Cardiac septum (tissue), 1 donor: ENCODE results near the gene SLC25A5. TPM values are rescaled to one million over a fixed set of nuclear protein-coding genes. Genes with fewer than 3 reads are reported as not detected.
A peak's percentile ranks its signal among the peaks of the same experiment; 100 is the strongest.
"Not testable (repeated sequence)": the region's sequence is repeated elsewhere in the genome, so short reads cannot be mapped to it uniquely, and the experiment has no call there.

Source experiments
- DNase-seq: peaks from one replicate; pipeline ENCODE4 v3.0.0-alpha.2; 2020; ENCODE audit warnings: low spot score
- intact Hi-C: fragments of 100-400 bp; cut with DNase I; formaldehyde crosslinking; loops from one replicate; pipeline ENCODE4 v1.14.0; 2022
- total RNA-seq: library from RNA; stranded (reverse); fragmentation: NEBNext Ultra II Directional; extraction: Animal tissue kit (Norgen Biotek cat#: 25700); gene quantifications from one replicate; pipeline ENCODE4 v1.2.1, GENCODE V29; 2021
- donor health status: DM: no; HTN: no; CAD: no.

Gene SLC25A5
- total RNA-seq, 1 donor from 2014 or later: 251 TPM

DNA sequence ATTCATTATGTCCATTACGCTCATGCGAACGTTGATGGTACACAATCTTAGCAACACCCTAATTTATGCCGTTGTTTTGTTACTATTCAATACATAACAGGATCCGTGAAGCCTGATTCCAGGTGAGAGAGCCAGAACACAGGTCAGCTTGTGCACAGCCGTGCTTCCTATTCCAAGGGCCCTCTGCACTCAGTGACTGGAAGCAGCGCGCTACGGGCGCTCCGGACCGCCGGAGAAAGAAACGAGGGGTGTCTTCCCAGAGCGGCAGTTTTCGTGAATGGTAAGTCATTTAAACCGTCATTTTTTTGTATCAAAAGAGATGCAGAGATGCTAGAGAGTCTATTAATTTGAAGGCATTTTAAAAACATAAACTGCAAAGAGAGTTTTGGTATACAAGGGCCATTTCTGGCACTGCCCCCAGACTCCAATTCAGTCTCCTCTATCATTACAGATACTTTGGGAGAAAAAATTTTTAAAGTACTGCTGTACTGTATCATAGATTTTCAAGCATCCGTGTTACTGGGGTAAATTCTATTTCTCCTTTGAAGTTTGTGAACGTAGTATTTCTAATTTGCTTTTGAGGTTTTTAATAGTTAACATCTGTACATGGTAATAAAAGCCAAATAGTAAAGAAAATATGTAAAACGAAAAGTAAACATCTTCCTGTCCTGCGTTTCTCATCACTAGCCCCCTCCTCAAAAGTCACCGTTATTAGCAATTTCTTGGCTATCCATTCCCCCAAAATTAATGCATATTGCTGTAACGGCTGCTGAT, 6.6 kb downstream of the SLC25A5 start:
- DNase-seq: no peak
- intact Hi-C loops: no loop called here

DNA sequence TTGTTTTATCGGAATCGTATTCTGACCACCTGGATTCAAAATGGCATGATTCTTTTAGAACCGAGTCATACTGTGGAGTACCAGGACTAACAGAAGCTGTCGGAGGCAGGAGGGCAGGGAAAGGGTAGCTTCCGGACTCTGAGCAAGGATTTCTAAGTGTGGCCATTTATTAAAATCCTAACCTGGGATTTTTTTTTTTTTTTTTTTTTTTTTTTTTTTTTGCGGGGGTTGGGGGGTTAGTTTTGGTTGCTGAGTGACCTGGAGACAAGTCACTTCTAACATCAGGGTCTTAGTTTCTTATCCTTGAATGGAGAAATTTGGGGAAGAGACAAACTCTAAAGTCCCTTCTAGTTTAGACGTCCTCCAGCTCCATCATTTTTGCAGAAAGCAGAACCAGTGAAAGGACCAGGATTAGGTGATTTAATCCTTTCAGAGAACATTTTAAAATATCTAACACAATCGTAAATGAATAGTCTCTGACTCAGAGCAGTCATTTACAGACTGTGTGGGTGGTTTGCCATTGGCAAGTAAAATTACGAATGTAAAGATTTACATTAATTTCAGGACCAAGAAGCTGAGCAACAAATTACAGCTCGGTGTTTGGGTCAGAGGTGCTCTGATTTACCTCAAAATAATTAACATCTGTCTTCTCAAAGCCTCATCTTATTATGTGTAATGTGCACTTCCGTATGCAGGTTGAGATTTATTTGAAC, 7.3 kb downstream of the SLC25A5 start:
- intact Hi-C loops: no loop called here
- DNase-seq: no peak

DNA sequence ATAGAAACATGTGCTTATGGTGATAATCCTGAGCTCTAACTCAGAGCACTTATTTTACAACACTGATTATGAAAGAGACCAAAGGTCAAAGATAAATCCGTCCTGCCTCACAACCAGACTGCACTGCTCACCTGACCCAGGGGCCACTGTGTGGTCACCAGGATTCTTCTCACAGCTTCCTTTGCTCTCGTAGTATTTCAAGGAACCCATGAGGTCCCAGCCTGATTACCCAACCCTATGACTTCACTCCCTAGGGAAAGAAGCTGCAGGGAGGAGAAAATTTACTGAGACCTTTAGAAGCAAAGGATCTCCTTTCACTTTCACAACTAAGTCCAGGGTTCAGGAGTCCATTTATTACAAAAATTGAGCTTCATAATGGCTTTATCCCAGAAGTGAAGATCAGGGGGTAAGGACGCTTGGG, 9.6 kb downstream of the SLC25A5 start:
- intact Hi-C loops: no loop called here
- DNase-seq: no peak

DNA sequence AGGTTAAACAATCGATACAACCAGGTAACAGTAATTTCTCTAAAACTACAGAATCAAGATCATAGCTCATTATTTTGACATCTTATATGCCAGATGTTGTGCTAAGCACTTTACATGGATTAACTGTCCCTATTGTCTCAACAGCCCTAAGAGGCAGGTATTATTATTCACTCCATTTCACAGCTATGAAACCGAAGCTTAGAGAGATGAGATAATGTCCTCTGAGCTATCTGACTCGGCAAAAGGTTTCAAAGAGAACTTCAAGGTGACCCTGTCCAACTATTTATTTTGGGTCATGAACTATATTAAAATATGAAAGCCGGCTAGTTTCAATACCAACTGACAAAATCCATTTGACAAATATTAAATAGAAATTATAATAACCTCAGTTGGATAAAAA, 10.3 kb downstream of the SLC25A5 start:
- DNase-seq: no peak
- intact Hi-C loops: no loop called here

GRCh38 chrX:119479845-119480244, 11.6 kb downstream of the SLC25A5 start:
- no peak for DNase-seq
- intact Hi-C loops: no loop called here

GRCh38 chrX:119481323-119481801, 13.1 kb downstream of the SLC25A5 start:
- intact Hi-C loops: no loop called here
- DNase-seq: no peak

DNA sequence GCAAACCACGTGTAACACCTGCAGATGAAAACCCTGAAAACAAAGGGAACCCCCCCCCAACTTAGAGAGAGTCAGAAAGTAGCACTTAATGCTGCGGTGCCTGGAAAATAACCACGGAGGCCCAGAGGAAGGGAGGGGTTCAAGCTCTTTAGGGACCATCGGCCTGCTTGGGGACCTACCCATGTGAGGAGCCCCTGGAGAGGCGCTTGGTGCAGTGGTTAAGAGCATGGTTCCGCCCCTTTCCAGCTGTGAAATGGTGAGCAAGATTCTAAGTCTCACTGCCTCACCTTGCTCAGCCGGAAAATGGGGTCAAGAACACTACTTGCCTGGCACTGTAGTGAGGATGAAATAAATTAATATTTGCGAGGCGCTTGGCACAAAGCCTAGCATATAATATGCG, 13.8 kb downstream of the SLC25A5 start:
- DNase-seq: no peak
- intact Hi-C loops: no loop called here

GRCh38 chrX:119482481-119483480, 14.5 kb downstream of the SLC25A5 start:
- intact Hi-C loops: no loop called here

DNA sequence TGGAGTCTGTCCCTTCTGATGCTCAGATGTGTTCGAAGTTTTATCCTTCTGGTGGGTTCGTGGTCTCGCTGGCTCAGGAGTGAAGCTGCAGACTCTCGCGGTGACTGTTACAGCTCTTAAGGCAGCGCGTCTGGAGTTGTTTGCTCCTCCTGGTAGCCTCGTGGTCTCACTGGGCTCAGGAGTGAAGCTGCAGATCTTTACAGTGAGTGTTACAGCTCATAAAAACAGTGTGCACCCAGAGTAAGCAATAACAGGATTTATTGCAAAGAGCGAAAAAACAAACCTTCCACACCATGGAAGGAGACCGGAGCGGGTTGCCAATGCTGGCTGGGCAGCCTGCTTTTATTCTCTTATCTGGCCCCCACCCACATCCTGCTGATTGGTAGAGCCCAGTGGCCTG, 18.5 kb downstream of the SLC25A5 start:
- intact Hi-C loops: no loop called here
- no peak for DNase-seq

More at GRCh38 chrX:119482481-119483480, 14.5 kb downstream of the SLC25A5 start:
- DNase-seq: peak; percentile 90

- intact Hi-C loops, DNase-seq: not testable (repeated sequence)
These were observed 19.5 kb downstream of the SLC25A5 start for GRCh38 chrX:119487766-119488165.

DNA sequence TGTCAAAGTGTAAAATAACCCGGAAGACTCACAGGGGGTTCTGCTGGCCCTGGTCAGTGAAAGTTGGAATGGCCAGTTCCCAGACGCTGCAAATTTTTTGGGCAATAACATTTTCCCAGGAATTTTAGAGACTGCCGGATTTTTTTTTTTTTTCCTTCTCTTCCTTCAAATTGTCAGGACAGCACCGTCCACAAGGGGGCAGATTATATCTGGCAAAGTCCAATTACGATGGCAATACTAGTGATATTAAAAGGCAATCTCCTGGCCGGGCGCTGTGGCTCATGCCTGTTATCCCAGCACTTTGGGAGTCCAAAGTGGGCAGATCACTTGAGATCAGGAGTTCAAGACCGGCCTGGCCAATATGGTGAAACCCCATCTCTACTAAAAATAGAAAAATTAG, 20.5 kb downstream of the SLC25A5 start:
- DNase-seq: no peak
- intact Hi-C loops: no loop called here

- intact Hi-C loops: no loop called here
- no peak for DNase-seq
These were observed 21.2 kb downstream of the SLC25A5 start for GRCh38 chrX:119489212-119490074.

DNA sequence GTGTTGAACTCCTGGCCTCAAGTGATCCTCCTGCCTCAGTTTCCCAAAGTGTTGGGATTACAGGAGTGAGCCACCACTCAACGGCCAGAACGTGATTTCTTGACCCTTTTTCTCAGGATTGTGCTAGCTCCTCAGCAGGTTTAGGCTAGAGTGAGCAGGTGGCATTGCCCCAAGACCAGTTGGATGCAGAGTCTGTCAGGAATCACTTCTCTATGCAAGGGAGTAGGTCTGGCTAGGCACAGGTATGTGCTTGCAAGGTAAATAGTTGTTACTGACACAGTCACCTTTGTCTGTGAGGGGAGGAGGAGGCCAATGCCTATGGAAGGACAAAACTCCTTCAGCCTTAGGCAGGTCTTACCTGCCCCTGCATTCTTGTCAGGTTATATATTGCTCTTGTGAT, 24.2 kb downstream of the SLC25A5 start:
- no peak for DNase-seq
- intact Hi-C loops: no loop called here

DNA sequence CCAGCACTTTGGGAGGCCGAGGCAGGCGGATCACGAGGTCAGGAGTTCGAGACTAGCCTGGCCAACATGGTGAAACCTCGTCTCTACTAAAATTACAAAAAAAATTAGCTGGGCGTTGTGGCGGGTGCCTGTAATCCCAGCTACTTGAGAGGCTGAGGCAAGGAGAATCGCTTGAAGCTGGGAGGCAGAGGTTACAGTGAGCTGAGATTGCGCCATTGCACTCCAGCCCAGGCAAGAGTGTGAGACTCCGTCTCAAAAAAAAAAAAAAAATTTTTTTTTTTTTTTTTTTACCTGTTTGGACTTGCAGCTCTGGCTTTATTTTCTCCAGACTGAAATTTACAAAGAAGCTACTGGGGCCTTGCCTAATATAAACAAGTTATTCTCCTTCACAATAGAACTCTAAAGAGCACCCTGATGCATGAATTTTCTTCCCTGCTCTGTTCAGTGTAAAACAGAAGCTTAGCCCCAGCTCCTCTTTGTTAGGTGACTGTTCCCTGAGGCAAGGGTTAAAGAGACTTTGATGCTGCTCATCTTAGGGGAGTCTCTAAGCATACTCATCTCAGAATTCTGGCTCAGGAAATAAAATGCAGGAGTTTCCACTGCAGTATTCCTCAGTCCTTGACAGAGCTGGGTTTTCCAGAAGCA, 25.7 kb downstream of the SLC25A5 start:
- DNase-seq, intact Hi-C loops: not testable (repeated sequence)

GRCh38 chrX:119495734-119496726, 27.8 kb downstream of the SLC25A5 start:
- intact Hi-C loops: no loop called here
- DNase-seq: no peak

DNA sequence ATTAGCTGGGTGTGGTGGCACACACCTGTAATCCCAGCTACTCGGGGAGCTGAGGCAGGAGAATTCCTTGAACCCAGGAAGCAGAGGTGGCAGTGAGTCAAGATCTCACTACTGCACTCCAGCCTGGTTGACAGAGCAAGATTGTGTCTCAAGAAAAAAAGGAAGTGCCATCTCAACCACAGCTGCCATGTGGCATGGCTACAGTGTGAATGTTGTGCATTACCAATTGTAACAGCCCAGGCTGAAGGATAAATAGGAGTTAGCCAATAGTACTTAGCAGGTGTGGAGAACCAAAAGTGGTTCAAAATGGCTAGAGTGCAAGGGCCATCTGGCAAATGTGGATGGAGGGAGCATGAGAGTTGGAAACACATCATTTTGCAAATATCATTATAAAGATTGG, 28.9 kb downstream of the SLC25A5 start:
- intact Hi-C loops: no loop called here
- DNase-seq: no peak
